HepG2 (cell line): ENCODE data around the gene HAUS7.

Experiments
- CTCF ChIP-seq: sonication (generic); formaldehyde crosslinking; IDR thresholded peaks from 2 replicates; pipeline ENCODE4 v1.5.0; 2020; ENCODE audit warnings: mild to moderate bottlenecking, missing genetic modification reagents, moderate library complexity
- HDAC6 ChIP-seq: fragments of 200-600 bp; sonication (generic); IDR thresholded peaks from 2 replicates; pipeline ENCODE4 v1.7.0; 2017; ENCODE audit warnings: mild to moderate bottlenecking, antibody characterized with exemption, low read length, low read depth
- JUN ChIP-seq: sonication (generic); formaldehyde crosslinking; IDR thresholded peaks from 2 replicates; pipeline ENCODE4 v1.4.0; 2020; ENCODE audit warnings: mild to moderate bottlenecking, missing genetic modification reagents
- KLF9 ChIP-seq: IDR thresholded peaks from 2 replicates; pipeline ENCODE4 v1.6.1; 2016; ENCODE audit warnings: low read depth
- MAX ChIP-seq: IDR thresholded peaks from 2 replicates; pipeline ENCODE4 v1.6.1; 2012; ENCODE audit warnings: inconsistent platforms
- PBX2 ChIP-seq: IDR thresholded peaks from 2 replicates; pipeline ENCODE4 v1.6.1; 2016; ENCODE audit warnings: control low read depth
- POLR2A ChIP-seq, 2 experiments: IDR thresholded peaks; 2 replicates each; pipeline ENCODE4 v1.6.1; 2011; ENCODE audit warnings: low read depth in 2 of 2, low read length in 2 of 2, mild to moderate bottlenecking in 1 of 2, moderate library complexity in 1 of 2; ENCODE audit not compliant: insufficient read depth in 1 of 2
- RAD21 ChIP-seq: fragments of 450-650 bp; formaldehyde crosslinking; IDR thresholded peaks from 2 replicates; pipeline ENCODE4 v1.5.0; 2020; ENCODE audit warnings: mild to moderate bottlenecking
- RXRA ChIP-seq: sonication (generic); formaldehyde crosslinking; IDR thresholded peaks from 2 replicates; pipeline ENCODE4 v1.5.1; 2020; ENCODE audit warnings: missing genetic modification reagents
- ZFP90 ChIP-seq: sonication (generic); formaldehyde crosslinking; IDR thresholded peaks from 2 replicates; pipeline ENCODE4 v1.8.0; 2022; ENCODE audit warnings: missing genetic modification reagents, mild to moderate bottlenecking, inconsistent platforms, borderline replicate concordance
- ZNF350 ChIP-seq: sonication (generic); formaldehyde crosslinking; IDR thresholded peaks from 2 replicates; pipeline ENCODE4 v1.4.0; 2020; ENCODE audit warnings: mild to moderate bottlenecking, low read depth, missing genetic modification reagents, borderline replicate concordance

GRCh38 chrX:153517946-153518834 is 47.8 kb upstream of the HAUS7 start:
- TF ChIP-seq ZNF350 (CRISPR knock-in tag) (no peak), RAD21 (no peak), KLF9 (CRISPR knock-in tag) (no peak), HDAC6 (no peak), ZFP90 (CRISPR knock-in tag) (no peak), PBX2 (CRISPR knock-in tag) (no peak), CTCF (CRISPR knock-in tag) (no peak), JUN (no peak), MAX (no peak), POLR2A (IDR thresholded peaks at IDR 0.05; ENCODE audit: insufficient read depth in 1 of 2, low read depth in 2 of 2, low read length in 2 of 2) (no peak), RXRA (CRISPR knock-in tag) (no peak)
